Measurements from ENCODE around the gene SEC16B.

SEC16B gene

GRCh38 chr1:177960939-177961622 is 8.8 kb downstream of the SEC16B start:
- Mint-ChIP-seq H3K4me1 (ENCODE audit: low read depth) (no peaks in the 10 kb centered on the region), H3K27ac (no peak overlapping the region), H3K36me3 (ENCODE audit: low read depth) (no peaks in the 10 kb centered on the region), H3K27me3 (ENCODE audit: low read depth) (no peaks in the 10 kb centered on the region), H3K9me3 (no peaks in the 10 kb centered on the region), H3K4me3 (no peak overlapping the region)

- no peak overlapping the region for H3K4me3 Mint-ChIP-seq
- no peak overlapping the region for H3K27ac Mint-ChIP-seq
- H3K27me3 Mint-ChIP-seq (ENCODE audit: low read depth) = no peaks in the 10 kb centered on the region
- no peaks in the 10 kb centered on the region for H3K9me3 Mint-ChIP-seq
- H3K4me1 Mint-ChIP-seq (ENCODE audit: low read depth) = no peaks in the 10 kb centered on the region
- H3K36me3 Mint-ChIP-seq (ENCODE audit: low read depth) = no peaks in the 10 kb centered on the region
Observed at GRCh38 chr1:177959811-177960515, 9.9 kb downstream of the SEC16B start.

GRCh38 chr1:177958092-177958491 is 11.8 kb downstream of the SEC16B start:
- Mint-ChIP-seq H3K27ac (no peak overlapping the region), H3K9me3 (no peaks in the 10 kb centered on the region), H3K36me3 (ENCODE audit: low read depth) (no peaks in the 10 kb centered on the region), H3K27me3 (ENCODE audit: low read depth) (no peaks in the 10 kb centered on the region), H3K4me3 (no peak overlapping the region), H3K4me1 (ENCODE audit: low read depth) (no peaks in the 10 kb centered on the region)

- Mint-ChIP-seq H3K27ac (no peak overlapping the region), H3K4me1 (ENCODE audit: low read depth) (no peaks in the 10 kb centered on the region), H3K27me3 (ENCODE audit: low read depth) (no peaks in the 10 kb centered on the region), H3K4me3 (no peak overlapping the region), H3K36me3 (ENCODE audit: low read depth) (no peaks in the 10 kb centered on the region), H3K9me3 (no peaks in the 10 kb centered on the region)
Observed at GRCh38 chr1:177954076-177954475, 15.8 kb downstream of the SEC16B start.

GRCh38 chr1:177953549-177953948 is 16.3 kb downstream of the SEC16B start:
- no peak overlapping the region for H3K4me3 Mint-ChIP-seq
- H3K27ac Mint-ChIP-seq = no peak overlapping the region
- no peaks in the 10 kb centered on the region for H3K4me1 Mint-ChIP-seq (ENCODE audit: low read depth)
- no peaks in the 10 kb centered on the region for H3K36me3 Mint-ChIP-seq (ENCODE audit: low read depth)
- H3K9me3 Mint-ChIP-seq = no peaks in the 10 kb centered on the region
- H3K27me3 Mint-ChIP-seq (ENCODE audit: low read depth) = no peaks in the 10 kb centered on the region

GRCh38 chr1:177952691-177953090 is 17.2 kb downstream of the SEC16B start:
- no peaks in the 10 kb centered on the region for H3K9me3 Mint-ChIP-seq
- no peak overlapping the region for H3K27ac Mint-ChIP-seq
- no peaks in the 10 kb centered on the region for H3K4me1 Mint-ChIP-seq (ENCODE audit: low read depth)
- no peaks in the 10 kb centered on the region for H3K27me3 Mint-ChIP-seq (ENCODE audit: low read depth)
- no peaks in the 10 kb centered on the region for H3K36me3 Mint-ChIP-seq (ENCODE audit: low read depth)
- no peak overlapping the region for H3K4me3 Mint-ChIP-seq

GRCh38 chr1:177952249-177952648 is 17.6 kb downstream of the SEC16B start:
- Mint-ChIP-seq H3K27me3 (ENCODE audit: low read depth) (no peaks in the 10 kb centered on the region), H3K9me3 (no peaks in the 10 kb centered on the region), H3K4me3 (no peak overlapping the region), H3K36me3 (ENCODE audit: low read depth) (no peaks in the 10 kb centered on the region), H3K27ac (no peak overlapping the region), H3K4me1 (ENCODE audit: low read depth) (no peaks in the 10 kb centered on the region)

- Mint-ChIP-seq H3K27me3 (ENCODE audit: low read depth) (no peaks in the 10 kb centered on the region), H3K4me3 (no peak overlapping the region), H3K4me1 (ENCODE audit: low read depth) (no peaks in the 10 kb centered on the region), H3K27ac (no peak overlapping the region), H3K36me3 (ENCODE audit: low read depth) (no peaks in the 10 kb centered on the region), H3K9me3 (no peaks in the 10 kb centered on the region)
Observed at GRCh38 chr1:177950506-177950905, 19.4 kb downstream of the SEC16B start.

GRCh38 chr1:177948336-177948972 is 21.4 kb downstream of the SEC16B start:
- Mint-ChIP-seq H3K27me3 (ENCODE audit: low read depth) (no peaks in the 10 kb centered on the region), H3K4me3 (no peak overlapping the region), H3K27ac (no peak overlapping the region), H3K36me3 (ENCODE audit: low read depth) (no peaks in the 10 kb centered on the region), H3K4me1 (ENCODE audit: low read depth) (no peaks in the 10 kb centered on the region), H3K9me3 (no peaks in the 10 kb centered on the region)

GRCh38 chr1:177947623-177948022 is 22.2 kb downstream of the SEC16B start:
- Mint-ChIP-seq H3K4me3 (no peak overlapping the region), H3K36me3 (ENCODE audit: low read depth) (no peaks in the 10 kb centered on the region), H3K27ac (no peak overlapping the region), H3K4me1 (ENCODE audit: low read depth) (no peaks in the 10 kb centered on the region), H3K9me3 (no peaks in the 10 kb centered on the region), H3K27me3 (ENCODE audit: low read depth) (no peaks in the 10 kb centered on the region)

GRCh38 chr1:177945943-177946650 is 23.8 kb downstream of the SEC16B start:
- no peaks in the 10 kb centered on the region for H3K36me3 Mint-ChIP-seq (ENCODE audit: low read depth)
- H3K4me3 Mint-ChIP-seq = no peak overlapping the region
- no peak overlapping the region for H3K27ac Mint-ChIP-seq
- no peaks in the 10 kb centered on the region for H3K9me3 Mint-ChIP-seq
- H3K27me3 Mint-ChIP-seq (ENCODE audit: low read depth) = no peaks in the 10 kb centered on the region
- H3K4me1 Mint-ChIP-seq (ENCODE audit: low read depth) = no peaks in the 10 kb centered on the region

- no peaks in the 10 kb centered on the region for H3K4me1 Mint-ChIP-seq (ENCODE audit: low read depth)
- no peaks in the 10 kb centered on the region for H3K36me3 Mint-ChIP-seq (ENCODE audit: low read depth)
- no peak overlapping the region for H3K4me3 Mint-ChIP-seq
- no peaks in the 10 kb centered on the region for H3K27me3 Mint-ChIP-seq (ENCODE audit: low read depth)
- no peak overlapping the region for H3K27ac Mint-ChIP-seq
- H3K9me3 Mint-ChIP-seq = no peaks in the 10 kb centered on the region
Observed at GRCh38 chr1:177944016-177944949, 25.6 kb downstream of the SEC16B start.

GRCh38 chr1:177941976-177942375 is 27.9 kb downstream of the SEC16B start:
- H3K4me1 Mint-ChIP-seq (ENCODE audit: low read depth) = no peaks in the 10 kb centered on the region
- H3K4me3 Mint-ChIP-seq = no peak overlapping the region
- H3K27ac Mint-ChIP-seq = no peak overlapping the region
- H3K9me3 Mint-ChIP-seq = no peaks in the 10 kb centered on the region
- no peaks in the 10 kb centered on the region for H3K36me3 Mint-ChIP-seq (ENCODE audit: low read depth)
- no peaks in the 10 kb centered on the region for H3K27me3 Mint-ChIP-seq (ENCODE audit: low read depth)

- Mint-ChIP-seq H3K4me3 (no peak overlapping the region), H3K4me1 (ENCODE audit: low read depth) (no peaks in the 10 kb centered on the region), H3K27me3 (ENCODE audit: low read depth) (no peaks in the 10 kb centered on the region), H3K9me3 (no peaks in the 10 kb centered on the region), H3K36me3 (ENCODE audit: low read depth) (no peaks in the 10 kb centered on the region), H3K27ac (no peak overlapping the region)
Observed at GRCh38 chr1:177940682-177941081, 29.2 kb downstream of the SEC16B start.

Data from T-helper 1 cell treated with Interleukin-12 subunit alpha and Interleukin-12 subunit beta and Interleukin-4 antibody, amounts not matched to agents 30 μg/mL and 1 μg/mL, for 36 hours (primary cell).